Measurements from ENCODE around the gene ADCY3.

DNA sequence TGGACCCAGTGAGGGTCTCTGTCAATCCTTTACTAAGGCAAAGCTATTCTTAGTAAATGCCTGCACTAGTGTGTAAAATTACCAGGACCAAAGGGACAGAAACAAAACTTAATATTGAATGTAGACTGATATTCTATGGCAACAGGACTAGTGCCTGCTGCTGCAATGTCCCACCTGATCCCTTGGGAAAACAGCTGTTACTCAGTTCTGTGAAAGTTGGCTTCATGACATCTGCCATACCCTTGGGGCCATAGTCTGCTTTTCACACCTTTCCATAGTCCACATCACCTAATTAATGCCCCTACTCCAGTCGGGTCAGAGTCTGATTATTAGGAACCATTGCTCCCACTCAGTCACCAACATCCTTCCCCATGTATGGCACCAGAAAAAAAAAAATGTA, 37.2 kb upstream of the ADCY3 start:
- no peak for TF ChIP-seq CTCF (conservative IDR thresholded peaks at IDR 0.05)
- TF ChIP-seq ZFX (IDR thresholded peaks at IDR 0.05): no peak

Data from C4-2B (cell line).